GM13976 (cell line): ENCODE measurements around the gene SLC6A11.

Experiments
- DNase-seq: peaks from one replicate; pipeline ENCODE4 v3.0.0; 2012; ENCODE audit warnings: low spot score
- in situ Hi-C: fragments of 300-500 bp; cut with MboI; formaldehyde crosslinking; loops from one replicate; pipeline ENCODE4 v1.12.0; 2022; ENCODE audit warnings: low sequenced_read_pairs, mixed read lengths, inconsistent platforms; ENCODE audit not compliant: unreplicated experiment
- TF ChIP-seq, protein P1 (sequence below): IDR thresholded peaks from 2 replicates; pipeline ENCODE4 v1.5.1; 2012; ENCODE audit warnings: borderline replicate concordance, mild to moderate bottlenecking; ENCODE audit not compliant: insufficient read depth; ENCODE audit errors: extremely low read depth, missing control alignments, control extremely low read depth

SLC6A11 gene

DNA sequence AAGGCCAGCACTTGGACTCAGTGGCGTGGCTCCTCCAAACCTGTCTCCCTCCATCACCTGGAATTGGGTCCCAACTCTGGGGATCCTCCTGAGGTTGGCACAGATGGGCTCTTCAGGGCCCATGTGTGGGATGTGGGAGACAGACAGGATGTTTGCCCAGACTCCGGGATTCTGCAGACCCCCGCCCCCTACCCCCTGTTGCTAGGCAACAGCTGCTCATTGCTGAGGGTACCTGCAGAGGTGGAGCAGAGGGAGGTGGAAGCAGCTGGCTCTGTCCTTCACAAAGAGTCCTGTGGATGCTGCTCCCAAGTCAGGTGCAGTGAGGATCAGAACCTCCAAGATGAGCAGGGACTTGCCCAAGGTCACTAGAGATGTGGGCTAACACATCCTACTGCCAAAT lies 136.5 kb downstream of the SLC6A11 start:
- TF ChIP-seq, protein P1, sequence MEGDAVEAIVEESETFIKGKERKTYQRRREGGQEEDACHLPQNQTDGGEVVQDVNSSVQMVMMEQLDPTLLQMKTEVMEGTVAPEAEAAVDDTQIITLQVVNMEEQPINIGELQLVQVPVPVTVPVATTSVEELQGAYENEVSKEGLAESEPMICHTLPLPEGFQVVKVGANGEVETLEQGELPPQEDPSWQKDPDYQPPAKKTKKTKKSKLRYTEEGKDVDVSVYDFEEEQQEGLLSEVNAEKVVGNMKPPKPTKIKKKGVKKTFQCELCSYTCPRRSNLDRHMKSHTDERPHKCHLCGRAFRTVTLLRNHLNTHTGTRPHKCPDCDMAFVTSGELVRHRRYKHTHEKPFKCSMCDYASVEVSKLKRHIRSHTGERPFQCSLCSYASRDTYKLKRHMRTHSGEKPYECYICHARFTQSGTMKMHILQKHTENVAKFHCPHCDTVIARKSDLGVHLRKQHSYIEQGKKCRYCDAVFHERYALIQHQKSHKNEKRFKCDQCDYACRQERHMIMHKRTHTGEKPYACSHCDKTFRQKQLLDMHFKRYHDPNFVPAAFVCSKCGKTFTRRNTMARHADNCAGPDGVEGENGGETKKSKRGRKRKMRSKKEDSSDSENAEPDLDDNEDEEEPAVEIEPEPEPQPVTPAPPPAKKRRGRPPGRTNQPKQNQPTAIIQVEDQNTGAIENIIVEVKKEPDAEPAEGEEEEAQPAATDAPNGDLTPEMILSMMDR, result no peak
- in situ Hi-C loops, result no loop called here
- DNase-seq, result no peak

DNA sequence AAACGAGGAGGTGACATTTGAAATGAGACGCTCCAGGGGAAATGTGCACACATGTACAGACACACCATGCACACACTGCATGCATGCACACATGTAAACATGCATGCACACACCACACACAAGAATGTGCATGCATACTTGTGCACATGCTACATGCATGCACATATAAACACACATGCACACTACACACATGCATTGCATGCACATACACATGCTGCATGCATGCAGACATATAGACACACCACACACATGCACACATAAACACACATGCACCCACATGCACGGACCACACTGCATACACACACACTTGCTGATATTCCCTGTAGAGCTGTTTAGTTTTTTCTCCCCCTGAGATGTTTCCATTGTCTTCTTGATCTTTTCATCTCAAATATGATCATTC lies 138.7 kb downstream of the SLC6A11 start:
- TF ChIP-seq, protein P1, result no peak
- in situ Hi-C loops, result no loop called here
- no peak for DNase-seq

DNA sequence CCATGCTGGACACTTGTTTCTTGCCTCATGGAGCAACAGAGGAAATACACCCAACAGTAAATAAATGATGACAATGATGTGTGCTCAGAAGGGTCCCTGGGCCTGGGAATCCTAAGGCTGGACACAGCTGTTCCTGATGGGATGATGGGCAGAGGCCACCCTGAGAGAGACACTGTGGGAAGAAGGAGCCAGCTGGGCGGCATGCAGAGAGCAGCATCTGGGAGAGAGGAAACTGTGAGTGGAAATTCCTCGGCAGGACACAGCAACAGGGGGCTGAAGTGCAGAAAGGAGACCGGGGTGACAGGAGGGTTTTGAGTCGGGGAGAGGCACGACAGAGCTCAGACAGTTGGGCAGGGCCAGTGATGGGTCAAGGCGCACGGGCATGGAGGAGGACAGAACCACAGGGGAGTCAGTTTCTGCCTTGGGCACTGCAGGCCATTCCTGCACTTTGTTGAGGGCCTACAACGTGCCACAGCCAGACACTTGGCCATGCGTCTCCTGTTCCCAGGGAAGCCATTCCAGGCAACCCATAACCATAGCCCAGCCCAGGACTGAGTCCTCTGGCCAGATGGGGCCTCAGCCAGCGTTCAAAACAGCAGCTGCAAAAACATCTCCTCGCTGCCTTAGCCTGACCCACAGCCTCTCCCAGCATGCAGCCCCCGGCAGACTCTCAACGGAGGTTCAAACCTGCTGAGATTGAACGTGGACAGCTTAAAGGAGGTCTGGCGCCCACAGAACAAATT lies 139.9 kb downstream of the SLC6A11 start:
- no peak for DNase-seq
- TF ChIP-seq, protein P1, result no peak
- in situ Hi-C loops, result no loop called here

DNA sequence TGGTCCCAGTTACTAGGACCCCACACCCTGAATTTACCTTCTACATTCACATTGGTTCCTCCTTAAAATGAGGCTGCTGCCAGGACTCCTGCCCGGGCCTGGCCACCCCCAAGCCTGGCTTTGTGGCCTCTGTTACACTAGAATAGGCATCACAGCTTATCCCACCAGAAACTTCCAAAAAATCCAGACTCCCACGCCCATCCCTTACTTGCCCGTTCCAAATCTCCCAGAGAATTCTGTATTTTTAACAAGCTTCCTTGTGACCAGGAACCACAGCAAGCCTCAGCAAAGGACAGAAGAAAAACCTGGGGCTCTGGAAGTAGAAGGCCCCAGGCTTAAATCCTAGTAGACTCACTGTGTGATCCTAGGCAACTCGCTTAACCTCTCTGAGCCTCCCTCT lies 140.5 kb downstream of the SLC6A11 start:
- in situ Hi-C loops, result no loop called here
- TF ChIP-seq, protein P1, result no peak
- DNase-seq, result no peak

DNA sequence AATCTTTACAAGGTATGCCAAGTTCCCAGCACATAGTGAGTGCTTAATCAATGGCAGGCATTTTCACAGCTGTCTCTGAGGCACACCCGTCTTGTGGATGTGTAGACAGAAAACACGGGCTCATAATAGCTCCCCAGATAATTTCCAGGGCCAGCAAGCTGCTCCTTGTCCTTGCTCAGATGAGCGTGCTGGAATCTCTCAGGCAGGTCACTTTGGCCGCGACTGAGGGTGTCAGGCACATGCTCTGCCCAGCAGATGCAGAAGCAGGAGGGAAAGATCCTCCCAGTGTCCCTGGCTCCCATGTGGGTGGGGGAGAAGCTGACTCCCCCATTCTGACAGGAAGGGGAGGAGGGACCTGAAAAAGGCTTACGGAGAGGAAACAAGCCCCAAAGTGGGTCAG lies 141.0 kb downstream of the SLC6A11 start:
- TF ChIP-seq, protein P1, result no peak
- DNase-seq, result no peak
- in situ Hi-C loops, result no loop called here

DNA sequence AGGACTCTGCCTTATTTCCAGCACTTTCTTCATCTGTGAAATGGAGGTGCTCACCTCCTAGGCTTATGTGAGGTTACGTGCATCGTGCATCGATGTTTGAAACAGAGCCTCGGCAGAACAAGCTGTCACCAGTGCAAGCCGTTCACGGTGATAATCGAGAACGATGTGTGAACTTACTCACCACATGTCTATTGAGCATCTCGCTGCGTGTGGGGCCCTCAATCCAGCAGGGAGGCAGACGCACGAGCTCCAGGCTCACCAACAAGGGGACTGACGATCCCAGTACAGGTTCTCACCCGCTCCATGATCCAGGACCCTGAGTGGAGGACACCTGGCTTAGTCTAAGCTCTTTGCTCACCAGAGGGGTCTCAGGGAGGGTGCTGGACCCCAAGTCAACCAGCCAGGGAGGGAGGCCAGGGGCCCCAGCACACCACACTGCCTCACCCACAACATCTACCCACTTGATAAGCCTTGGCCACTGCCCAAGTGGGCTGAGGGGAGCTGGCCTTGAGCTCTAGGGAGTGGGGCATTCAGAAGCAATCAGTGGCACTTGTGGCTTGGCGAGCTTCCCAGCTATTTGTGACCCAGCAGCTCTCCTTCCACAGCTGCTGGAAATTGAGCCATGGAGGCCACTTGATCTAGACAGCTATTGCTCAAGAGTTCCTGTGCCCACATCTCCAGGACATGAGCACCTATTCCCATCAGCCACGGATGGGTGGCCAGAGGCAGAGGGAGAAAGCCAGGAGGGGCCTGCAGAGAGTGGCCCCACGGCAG lies 142.1 kb downstream of the SLC6A11 start:
- TF ChIP-seq, protein P1, result no peak
- in situ Hi-C loops, result no loop called here
- no peak for DNase-seq

DNA sequence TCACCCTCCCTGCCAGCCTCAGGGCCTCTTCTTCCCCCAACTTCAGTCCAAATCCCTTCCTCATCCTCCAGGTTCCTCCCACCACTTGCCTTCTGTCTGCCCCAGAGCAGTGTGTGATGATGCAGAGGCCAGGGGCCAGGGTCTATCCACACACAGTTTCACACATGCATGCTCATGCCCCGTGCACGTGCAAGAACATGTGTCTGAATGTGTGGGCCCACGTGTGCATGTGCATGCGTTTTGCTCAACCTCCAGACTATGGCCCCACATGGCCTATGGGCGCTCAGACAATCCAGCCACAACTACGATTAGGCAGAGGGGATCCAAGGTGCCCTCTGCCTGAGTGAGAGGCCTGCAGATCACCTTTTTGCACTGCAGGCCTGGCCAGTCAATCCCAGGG lies 144.2 kb downstream of the SLC6A11 start:
- DNase-seq, result no peak
- in situ Hi-C loops, result no loop called here
- TF ChIP-seq, protein P1, result no peak
